Measurements from ENCODE around the gene TACC2.

TACC2 gene

DNA sequence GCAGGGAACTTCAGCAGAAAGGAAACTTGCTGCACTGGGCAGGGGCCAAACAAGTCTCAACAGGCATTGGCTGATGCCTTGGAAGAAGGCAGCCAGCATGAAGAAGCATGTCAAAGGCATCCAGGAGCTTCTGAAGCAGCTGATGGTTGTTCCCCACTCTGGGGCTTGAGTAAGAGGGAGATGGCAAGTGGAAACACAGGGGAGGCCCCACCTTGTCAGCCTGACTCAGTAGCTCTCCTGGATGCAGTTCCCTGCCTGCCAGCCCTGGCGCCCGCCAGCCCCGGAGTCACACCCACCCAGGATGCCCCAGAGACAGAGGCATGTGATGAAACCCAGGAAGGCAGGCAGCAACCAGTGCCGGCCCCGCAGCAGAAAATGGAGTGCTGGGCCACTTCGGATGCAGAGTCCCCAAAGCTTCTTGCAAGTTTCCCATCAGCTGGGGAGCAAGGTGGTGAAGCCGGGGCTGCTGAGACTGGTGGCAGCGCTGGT, 96.5 kb downstream of the TACC2 start:
- TF ChIP-seq, protein P1, sequence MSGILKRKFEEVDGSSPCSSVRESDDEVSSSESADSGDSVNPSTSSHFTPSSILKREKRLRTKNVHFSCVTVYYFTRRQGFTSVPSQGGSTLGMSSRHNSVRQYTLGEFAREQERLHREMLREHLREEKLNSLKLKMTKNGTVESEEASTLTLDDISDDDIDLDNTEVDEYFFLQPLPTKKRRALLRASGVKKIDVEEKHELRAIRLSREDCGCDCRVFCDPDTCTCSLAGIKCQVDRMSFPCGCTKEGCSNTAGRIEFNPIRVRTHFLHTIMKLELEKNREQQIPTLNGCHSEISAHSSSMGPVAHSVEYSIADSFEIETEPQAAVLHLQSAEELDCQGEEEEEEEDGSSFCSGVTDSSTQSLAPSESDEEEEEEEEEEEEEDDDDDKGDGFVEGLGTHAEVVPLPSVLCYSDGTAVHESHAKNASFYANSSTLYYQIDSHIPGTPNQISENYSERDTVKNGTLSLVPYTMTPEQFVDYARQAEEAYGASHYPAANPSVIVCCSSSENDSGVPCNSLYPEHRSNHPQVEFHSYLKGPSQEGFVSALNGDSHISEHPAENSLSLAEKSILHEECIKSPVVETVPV (CRISPR knock-in tag; IDR thresholded peaks at IDR 0.05), result no peak
- no peak for TF ChIP-seq CSDC2 (CRISPR knock-in tag; IDR thresholded peaks at IDR 0.05)
- TF ChIP-seq ZC3H10 (CRISPR knock-in tag; IDR thresholded peaks at IDR 0.05), result no peak
- TF ChIP-seq, protein P2, sequence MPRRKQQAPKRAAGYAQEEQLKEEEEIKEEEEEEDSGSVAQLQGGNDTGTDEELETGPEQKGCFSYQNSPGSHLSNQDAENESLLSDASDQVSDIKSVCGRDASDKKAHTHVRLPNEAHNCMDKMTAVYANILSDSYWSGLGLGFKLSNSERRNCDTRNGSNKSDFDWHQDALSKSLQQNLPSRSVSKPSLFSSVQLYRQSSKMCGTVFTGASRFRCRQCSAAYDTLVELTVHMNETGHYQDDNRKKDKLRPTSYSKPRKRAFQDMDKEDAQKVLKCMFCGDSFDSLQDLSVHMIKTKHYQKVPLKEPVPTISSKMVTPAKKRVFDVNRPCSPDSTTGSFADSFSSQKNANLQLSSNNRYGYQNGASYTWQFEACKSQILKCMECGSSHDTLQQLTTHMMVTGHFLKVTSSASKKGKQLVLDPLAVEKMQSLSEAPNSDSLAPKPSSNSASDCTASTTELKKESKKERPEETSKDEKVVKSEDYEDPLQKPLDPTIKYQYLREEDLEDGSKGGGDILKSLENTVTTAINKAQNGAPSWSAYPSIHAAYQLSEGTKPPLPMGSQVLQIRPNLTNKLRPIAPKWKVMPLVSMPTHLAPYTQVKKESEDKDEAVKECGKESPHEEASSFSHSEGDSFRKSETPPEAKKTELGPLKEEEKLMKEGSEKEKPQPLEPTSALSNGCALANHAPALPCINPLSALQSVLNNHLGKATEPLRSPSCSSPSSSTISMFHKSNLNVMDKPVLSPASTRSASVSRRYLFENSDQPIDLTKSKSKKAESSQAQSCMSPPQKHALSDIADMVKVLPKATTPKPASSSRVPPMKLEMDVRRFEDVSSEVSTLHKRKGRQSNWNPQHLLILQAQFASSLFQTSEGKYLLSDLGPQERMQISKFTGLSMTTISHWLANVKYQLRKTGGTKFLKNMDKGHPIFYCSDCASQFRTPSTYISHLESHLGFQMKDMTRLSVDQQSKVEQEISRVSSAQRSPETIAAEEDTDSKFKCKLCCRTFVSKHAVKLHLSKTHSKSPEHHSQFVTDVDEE (CRISPR knock-in tag; IDR thresholded peaks at IDR 0.05), result no peak
- no peak for TF ChIP-seq ZNF565 (CRISPR knock-in tag; conservative IDR thresholded peaks at IDR 0.05; ENCODE audit: low read depth)
- TF ChIP-seq ZFP3 (CRISPR knock-in tag; IDR thresholded peaks at IDR 0.05), result no peak
- no peak for TF ChIP-seq SNAI2 (CRISPR knock-in tag; IDR thresholded peaks at IDR 0.05)
- no peak for TF ChIP-seq PPARA (CRISPR knock-in tag; IDR thresholded peaks at IDR 0.05; ENCODE audit: borderline replicate concordance)
- TF ChIP-seq, protein P3, sequence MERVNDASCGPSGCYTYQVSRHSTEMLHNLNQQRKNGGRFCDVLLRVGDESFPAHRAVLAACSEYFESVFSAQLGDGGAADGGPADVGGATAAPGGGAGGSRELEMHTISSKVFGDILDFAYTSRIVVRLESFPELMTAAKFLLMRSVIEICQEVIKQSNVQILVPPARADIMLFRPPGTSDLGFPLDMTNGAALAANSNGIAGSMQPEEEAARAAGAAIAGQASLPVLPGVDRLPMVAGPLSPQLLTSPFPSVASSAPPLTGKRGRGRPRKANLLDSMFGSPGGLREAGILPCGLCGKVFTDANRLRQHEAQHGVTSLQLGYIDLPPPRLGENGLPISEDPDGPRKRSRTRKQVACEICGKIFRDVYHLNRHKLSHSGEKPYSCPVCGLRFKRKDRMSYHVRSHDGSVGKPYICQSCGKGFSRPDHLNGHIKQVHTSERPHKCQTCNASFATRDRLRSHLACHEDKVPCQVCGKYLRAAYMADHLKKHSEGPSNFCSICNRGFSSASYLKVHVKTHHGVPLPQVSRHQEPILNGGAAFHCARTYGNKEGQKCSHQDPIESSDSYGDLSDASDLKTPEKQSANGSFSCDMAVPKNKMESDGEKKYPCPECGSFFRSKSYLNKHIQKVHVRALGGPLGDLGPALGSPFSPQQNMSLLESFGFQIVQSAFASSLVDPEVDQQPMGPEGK (CRISPR knock-in tag; IDR thresholded peaks at IDR 0.05; ENCODE audit: borderline replicate concordance), result no peak
- no peak for TF ChIP-seq TCF4 (CRISPR knock-in tag; IDR thresholded peaks at IDR 0.05; ENCODE audit: borderline replicate concordance)
- TF ChIP-seq ISL1 (CRISPR knock-in tag; IDR thresholded peaks at IDR 0.05), result no peak
- no peak for TF ChIP-seq ESRRG (CRISPR knock-in tag; IDR thresholded peaks at IDR 0.05)
- no peak for TF ChIP-seq ZNF8 (CRISPR knock-in tag; IDR thresholded peaks at IDR 0.05)
- TF ChIP-seq ARNTL (CRISPR knock-in tag; IDR thresholded peaks at IDR 0.05; ENCODE audit: borderline replicate concordance, low read depth), result no peak
- no peak; the same call in 2 of the 3 replicates for ATAC-seq

DNA sequence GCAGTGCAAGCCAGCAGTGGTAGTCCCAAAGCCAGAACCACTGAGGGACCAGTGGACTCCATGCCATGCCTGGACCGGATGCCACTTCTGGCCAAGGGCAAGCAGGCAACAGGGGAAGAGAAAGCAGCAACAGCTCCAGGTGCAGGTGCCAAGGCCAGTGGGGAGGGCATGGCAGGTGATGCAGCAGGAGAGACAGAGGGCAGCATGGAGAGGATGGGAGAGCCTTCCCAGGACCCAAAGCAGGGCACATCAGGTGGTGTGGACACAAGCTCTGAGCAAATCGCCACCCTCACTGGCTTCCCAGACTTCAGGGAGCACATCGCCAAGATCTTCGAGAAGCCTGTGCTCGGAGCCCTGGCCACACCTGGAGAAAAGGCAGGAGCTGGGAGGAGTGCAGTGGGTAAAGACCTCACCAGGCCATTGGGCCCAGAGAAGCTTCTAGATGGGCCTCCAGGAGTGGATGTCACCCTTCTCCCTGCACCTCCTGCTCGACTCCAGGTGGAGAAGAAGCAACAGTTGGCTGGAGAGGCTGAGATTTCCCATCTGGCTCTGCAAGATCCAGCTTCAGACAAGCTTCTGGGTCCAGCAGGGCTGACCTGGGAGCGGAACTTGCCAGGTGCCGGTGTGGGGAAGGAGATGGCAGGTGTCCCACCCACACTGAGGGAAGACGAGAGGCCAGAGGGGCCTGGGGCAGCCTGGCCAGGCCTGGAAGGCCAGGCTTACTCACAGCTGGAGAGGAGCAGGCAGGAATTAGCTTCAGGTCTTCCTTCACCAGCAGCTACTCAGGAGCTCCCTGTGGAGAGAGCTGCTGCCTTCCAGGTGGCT, 97.7 kb downstream of the TACC2 start:
- ATAC-seq, result no peak
- TF ChIP-seq, protein P4, sequence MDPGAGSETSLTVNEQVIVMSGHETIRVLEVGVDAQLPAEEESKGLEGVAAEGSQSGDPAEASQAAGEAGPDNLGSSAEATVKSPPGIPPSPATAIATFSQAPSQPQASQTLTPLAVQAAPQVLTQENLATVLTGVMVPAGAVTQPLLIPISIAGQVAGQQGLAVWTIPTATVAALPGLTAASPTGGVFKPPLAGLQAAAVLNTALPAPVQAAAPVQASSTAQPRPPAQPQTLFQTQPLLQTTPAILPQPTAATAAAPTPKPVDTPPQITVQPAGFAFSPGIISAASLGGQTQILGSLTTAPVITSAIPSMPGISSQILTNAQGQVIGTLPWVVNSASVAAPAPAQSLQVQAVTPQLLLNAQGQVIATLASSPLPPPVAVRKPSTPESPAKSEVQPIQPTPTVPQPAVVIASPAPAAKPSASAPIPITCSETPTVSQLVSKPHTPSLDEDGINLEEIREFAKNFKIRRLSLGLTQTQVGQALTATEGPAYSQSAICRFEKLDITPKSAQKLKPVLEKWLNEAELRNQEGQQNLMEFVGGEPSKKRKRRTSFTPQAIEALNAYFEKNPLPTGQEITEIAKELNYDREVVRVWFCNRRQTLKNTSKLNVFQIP (CRISPR knock-in tag; IDR thresholded peaks at IDR 0.05; ENCODE audit: borderline replicate concordance, low read depth), result no peak
- no peak for TF ChIP-seq GLIS3 (CRISPR knock-in tag; IDR thresholded peaks at IDR 0.05)
- TF ChIP-seq RARB (CRISPR knock-in tag; IDR thresholded peaks at IDR 0.05), result no peak
- no peak for TF ChIP-seq PPARA (CRISPR knock-in tag; IDR thresholded peaks at IDR 0.05; ENCODE audit: borderline replicate concordance)
- TF ChIP-seq SNAI2 (CRISPR knock-in tag; IDR thresholded peaks at IDR 0.05), result no peak
- no peak for TF ChIP-seq TCF4 (CRISPR knock-in tag; IDR thresholded peaks at IDR 0.05; ENCODE audit: borderline replicate concordance)
- TF ChIP-seq ZNF70 (CRISPR knock-in tag; IDR thresholded peaks at IDR 0.05), result no peak
- TF ChIP-seq BACH2 (CRISPR knock-in tag; IDR thresholded peaks at IDR 0.05; ENCODE audit: borderline replicate concordance), result no peak
- TF ChIP-seq, protein P5, sequence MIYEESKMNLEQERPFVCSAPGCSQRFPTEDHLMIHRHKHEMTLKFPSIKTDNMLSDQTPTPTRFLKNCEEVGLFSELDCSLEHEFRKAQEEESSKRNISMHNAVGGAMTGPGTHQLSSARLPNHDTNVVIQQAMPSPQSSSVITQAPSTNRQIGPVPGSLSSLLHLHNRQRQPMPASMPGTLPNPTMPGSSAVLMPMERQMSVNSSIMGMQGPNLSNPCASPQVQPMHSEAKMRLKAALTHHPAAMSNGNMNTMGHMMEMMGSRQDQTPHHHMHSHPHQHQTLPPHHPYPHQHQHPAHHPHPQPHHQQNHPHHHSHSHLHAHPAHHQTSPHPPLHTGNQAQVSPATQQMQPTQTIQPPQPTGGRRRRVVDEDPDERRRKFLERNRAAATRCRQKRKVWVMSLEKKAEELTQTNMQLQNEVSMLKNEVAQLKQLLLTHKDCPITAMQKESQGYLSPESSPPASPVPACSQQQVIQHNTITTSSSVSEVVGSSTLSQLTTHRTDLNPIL (CRISPR knock-in tag; IDR thresholded peaks at IDR 0.05; ENCODE audit: low read depth), result no peak
- TF ChIP-seq ISL1 (CRISPR knock-in tag; IDR thresholded peaks at IDR 0.05), result no peak
- TF ChIP-seq ZFP3 (CRISPR knock-in tag; IDR thresholded peaks at IDR 0.05), result no peak
- no peak for TF ChIP-seq TOX (CRISPR knock-in tag; IDR thresholded peaks at IDR 0.05; ENCODE audit: borderline replicate concordance)
- TF ChIP-seq ZFP30 (CRISPR knock-in tag; IDR thresholded peaks at IDR 0.05), result no peak
- no peak for TF ChIP-seq ZNF565 (CRISPR knock-in tag; conservative IDR thresholded peaks at IDR 0.05; ENCODE audit: low read depth)
- TF ChIP-seq, protein P2 (CRISPR knock-in tag; IDR thresholded peaks at IDR 0.05), result no peak
- TF ChIP-seq ARNTL (CRISPR knock-in tag; IDR thresholded peaks at IDR 0.05; ENCODE audit: borderline replicate concordance, low read depth), result no peak
- no peak for TF ChIP-seq CSDC2 (CRISPR knock-in tag; IDR thresholded peaks at IDR 0.05)
- TF ChIP-seq OSR1 (CRISPR knock-in tag; IDR thresholded peaks at IDR 0.05), result no peak
- TF ChIP-seq, protein P3 (CRISPR knock-in tag; IDR thresholded peaks at IDR 0.05; ENCODE audit: borderline replicate concordance), result no peak

Measured in SK-N-SH treated with all-trans-retinoic acid at 6 μM for 48 hours (cell line).